Panc1 (cell line): Measurements from ENCODE around the gene CACNA2D4. TPM values are rescaled to one million over a fixed set of nuclear protein-coding genes. Genes with fewer than 3 reads are reported as not detected.

Experiments used
- ATAC-seq: fragments of 200-7000 bp; cut with Tn5 transposase; 2 replicates; pipeline ENCODE4 v1.9.1; 2020; ENCODE audit warnings: mild to moderate bottlenecking, moderate library complexity
- BruUV-seq: library from RNA; stranded (reverse); fragments of 400-500 nt; replicated peaks from 2 replicates; lab custom pipeline; 2021; lab: Mats Ljungman, UMichigan
- CTCF ChIA-PET: fragments of 300-600 bp; sonication (Branson Sonifier 250); formaldehyde crosslinking; loops from one replicate; lab custom pipeline; 2022; ENCODE audit warnings: antibody characterized with exemption; lab: Charles Lee
- POLR2A ChIA-PET: fragments of 300-600 bp; sonication (Branson Sonifier 250); formaldehyde crosslinking; loops from one replicate; lab custom pipeline; 2022; ENCODE audit warnings: antibody characterized with exemption; lab: Charles Lee
- DNase-seq: peaks from one replicate; pipeline ENCODE4 v3.0.0-alpha.2; 2010; ENCODE audit warnings: low read depth, low spot score
- H3K27ac ChIP-seq: 2 replicates; pipeline ENCODE4 v1.5.1; 2011; ENCODE audit warnings: mild to moderate bottlenecking, low read length, inconsistent platforms
- H3K27me3 ChIP-seq: fragments of 200-500 bp; sonication (Bioruptor generic); 2 replicates; pipeline ENCODE4 v1.6.0; 2014; ENCODE audit warnings: low read length, inconsistent platforms; ENCODE audit not compliant: control insufficient read depth, insufficient read depth
- H3K36me3 ChIP-seq: fragments of 200-500 bp; sonication (Bioruptor generic); 2 replicates; pipeline ENCODE4 v1.5.1; 2014; ENCODE audit warnings: inconsistent platforms, mild to moderate bottlenecking, low read length, moderate library complexity; ENCODE audit not compliant: control insufficient read depth, insufficient read depth
- H3K4me1 ChIP-seq: 2 replicates; pipeline ENCODE4 v1.5.1; 2011; ENCODE audit warnings: inconsistent platforms, mild to moderate bottlenecking, low read length, moderate library complexity; ENCODE audit not compliant: control insufficient read depth, insufficient read depth
- H3K4me3 ChIP-seq, 2 experiments: 2 replicates each; pipeline ENCODE4 v1.5.1; 2011 to 2012; ENCODE audit warnings: low read depth in 2 of 2, low read length in 2 of 2, mild to moderate bottlenecking in 2 of 2, inconsistent platforms in 1 of 2, moderate library complexity in 1 of 2
- H3K9me3 ChIP-seq: fragments of 200-500 bp; sonication (Bioruptor generic); 2 replicates; pipeline ENCODE4 v1.5.1; 2014; ENCODE audit warnings: low read depth, mild to moderate bottlenecking, inconsistent platforms, low read length, moderate library complexity; ENCODE audit not compliant: control insufficient read depth, insufficient read depth
- POLR2AphosphoS5 ChIP-seq: IDR thresholded peaks from 2 replicates; pipeline ENCODE4 v1.6.1; 2012; ENCODE audit warnings: mild to moderate bottlenecking, low read depth, low read length, moderate library complexity
- SIN3A ChIP-seq: IDR thresholded peaks from 2 replicates; pipeline ENCODE4 v1.6.1; 2012; ENCODE audit warnings: low read depth, mild to moderate bottlenecking, low read length, moderate library complexity, borderline replicate concordance; ENCODE audit not compliant: insufficient read depth
- TCF7L2 ChIP-seq: IDR thresholded peaks from 2 replicates; pipeline ENCODE4 v1.6.1; 2011; ENCODE audit warnings: mild to moderate bottlenecking, low read depth, low read length, inconsistent platforms
- in situ Hi-C: cut with HindIII; loops from 2 replicates; pipeline ENCODE4 v1.10.0; 2016; ENCODE audit warnings: low sequenced_read_pairs, low pct_unique_long_range_greater_than_20kb
- intact Hi-C: fragments of 100-400 bp; cut with micrococcal nuclease; formaldehyde crosslinking; loops from one replicate; pipeline ENCODE4 v1.10.0; 2022; ENCODE audit not compliant: unreplicated experiment
- total RNA-seq: library from RNA; stranded (reverse); gene quantifications from one replicate; pipeline ENCODE4 v1.2.1, GENCODE V29; 2021; ENCODE audit not compliant: unreplicated experiment
- TF ChIP-seq, protein P1 (sequence below): fragments of 450-650 bp; IDR thresholded peaks from 2 replicates; pipeline ENCODE4 v1.5.1; 2017; ENCODE audit warnings: mild to moderate bottlenecking
- TF ChIP-seq, protein P2 (sequence below), 2 experiments: IDR thresholded peaks; 2 replicates each; pipeline ENCODE4 v1.6.1; 2011 to 2012; ENCODE audit warnings: low read depth in 2 of 2, control low read depth in 1 of 2, low read length in 1 of 2, mild to moderate bottlenecking in 1 of 2, moderate library complexity in 1 of 2; ENCODE audit not compliant: insufficient read depth in 1 of 2

The CACNA2D4 gene
- total RNA-seq, 1 experiment from 2014 or later = 0.15 TPM

DNA sequence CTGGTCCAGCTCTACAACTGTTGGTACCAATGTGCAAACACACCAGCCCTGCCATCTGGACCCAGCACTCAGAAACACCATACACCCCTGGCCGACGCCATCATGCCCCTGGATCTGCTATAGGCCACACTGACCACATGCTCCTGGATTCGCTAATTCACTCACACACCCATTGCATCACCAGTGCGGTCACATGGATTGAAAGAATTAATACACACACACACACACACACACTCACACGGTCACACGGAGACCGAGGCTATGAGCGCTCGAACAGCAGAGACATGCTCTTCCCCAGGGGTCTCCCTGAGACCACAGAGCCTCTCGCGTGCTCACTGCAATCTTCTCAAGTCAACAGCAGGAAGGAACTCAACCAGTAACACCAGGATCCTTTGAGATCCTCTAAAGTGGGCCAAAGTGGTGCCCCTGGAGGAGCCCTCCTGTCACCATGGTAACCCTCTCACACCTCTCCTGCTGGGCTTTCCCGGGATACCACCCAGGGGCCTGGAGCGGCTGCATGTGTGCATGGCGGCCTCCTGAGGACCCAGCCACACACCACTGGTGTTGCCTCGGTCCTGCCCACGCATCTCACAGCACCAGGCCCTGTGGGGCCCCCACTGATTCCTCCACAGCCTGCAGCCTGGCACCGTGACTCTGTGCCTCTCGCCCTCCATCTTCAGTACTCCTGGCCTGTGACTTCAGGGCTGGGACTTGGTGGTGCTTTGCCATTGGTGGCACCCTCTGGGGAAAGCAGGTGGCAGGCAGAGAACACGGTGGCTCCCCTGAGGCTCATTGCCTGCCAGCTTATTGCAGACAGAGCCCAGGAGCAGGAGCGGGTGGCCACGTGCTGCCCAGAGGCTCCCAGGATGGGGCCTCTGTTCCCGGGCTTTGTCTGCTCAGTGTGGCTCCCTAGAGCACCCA lies 83.0 kb downstream of the CACNA2D4 start:
- TF ChIP-seq TCF7L2 (no peak), SIN3A (no peak), POLR2AphosphoS5 (no peak)
- TF ChIP-seq, protein P1, sequence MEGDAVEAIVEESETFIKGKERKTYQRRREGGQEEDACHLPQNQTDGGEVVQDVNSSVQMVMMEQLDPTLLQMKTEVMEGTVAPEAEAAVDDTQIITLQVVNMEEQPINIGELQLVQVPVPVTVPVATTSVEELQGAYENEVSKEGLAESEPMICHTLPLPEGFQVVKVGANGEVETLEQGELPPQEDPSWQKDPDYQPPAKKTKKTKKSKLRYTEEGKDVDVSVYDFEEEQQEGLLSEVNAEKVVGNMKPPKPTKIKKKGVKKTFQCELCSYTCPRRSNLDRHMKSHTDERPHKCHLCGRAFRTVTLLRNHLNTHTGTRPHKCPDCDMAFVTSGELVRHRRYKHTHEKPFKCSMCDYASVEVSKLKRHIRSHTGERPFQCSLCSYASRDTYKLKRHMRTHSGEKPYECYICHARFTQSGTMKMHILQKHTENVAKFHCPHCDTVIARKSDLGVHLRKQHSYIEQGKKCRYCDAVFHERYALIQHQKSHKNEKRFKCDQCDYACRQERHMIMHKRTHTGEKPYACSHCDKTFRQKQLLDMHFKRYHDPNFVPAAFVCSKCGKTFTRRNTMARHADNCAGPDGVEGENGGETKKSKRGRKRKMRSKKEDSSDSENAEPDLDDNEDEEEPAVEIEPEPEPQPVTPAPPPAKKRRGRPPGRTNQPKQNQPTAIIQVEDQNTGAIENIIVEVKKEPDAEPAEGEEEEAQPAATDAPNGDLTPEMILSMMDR = no peak
- TF ChIP-seq, protein P2, sequence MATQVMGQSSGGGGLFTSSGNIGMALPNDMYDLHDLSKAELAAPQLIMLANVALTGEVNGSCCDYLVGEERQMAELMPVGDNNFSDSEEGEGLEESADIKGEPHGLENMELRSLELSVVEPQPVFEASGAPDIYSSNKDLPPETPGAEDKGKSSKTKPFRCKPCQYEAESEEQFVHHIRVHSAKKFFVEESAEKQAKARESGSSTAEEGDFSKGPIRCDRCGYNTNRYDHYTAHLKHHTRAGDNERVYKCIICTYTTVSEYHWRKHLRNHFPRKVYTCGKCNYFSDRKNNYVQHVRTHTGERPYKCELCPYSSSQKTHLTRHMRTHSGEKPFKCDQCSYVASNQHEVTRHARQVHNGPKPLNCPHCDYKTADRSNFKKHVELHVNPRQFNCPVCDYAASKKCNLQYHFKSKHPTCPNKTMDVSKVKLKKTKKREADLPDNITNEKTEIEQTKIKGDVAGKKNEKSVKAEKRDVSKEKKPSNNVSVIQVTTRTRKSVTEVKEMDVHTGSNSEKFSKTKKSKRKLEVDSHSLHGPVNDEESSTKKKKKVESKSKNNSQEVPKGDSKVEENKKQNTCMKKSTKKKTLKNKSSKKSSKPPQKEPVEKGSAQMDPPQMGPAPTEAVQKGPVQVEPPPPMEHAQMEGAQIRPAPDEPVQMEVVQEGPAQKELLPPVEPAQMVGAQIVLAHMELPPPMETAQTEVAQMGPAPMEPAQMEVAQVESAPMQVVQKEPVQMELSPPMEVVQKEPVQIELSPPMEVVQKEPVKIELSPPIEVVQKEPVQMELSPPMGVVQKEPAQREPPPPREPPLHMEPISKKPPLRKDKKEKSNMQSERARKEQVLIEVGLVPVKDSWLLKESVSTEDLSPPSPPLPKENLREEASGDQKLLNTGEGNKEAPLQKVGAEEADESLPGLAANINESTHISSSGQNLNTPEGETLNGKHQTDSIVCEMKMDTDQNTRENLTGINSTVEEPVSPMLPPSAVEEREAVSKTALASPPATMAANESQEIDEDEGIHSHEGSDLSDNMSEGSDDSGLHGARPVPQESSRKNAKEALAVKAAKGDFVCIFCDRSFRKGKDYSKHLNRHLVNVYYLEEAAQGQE (IDR thresholded peaks at IDR 0.05; ENCODE audit: insufficient read depth in 1 of 2, low read depth in 2 of 2, low read length in 1 of 2) = no peak

DNA sequence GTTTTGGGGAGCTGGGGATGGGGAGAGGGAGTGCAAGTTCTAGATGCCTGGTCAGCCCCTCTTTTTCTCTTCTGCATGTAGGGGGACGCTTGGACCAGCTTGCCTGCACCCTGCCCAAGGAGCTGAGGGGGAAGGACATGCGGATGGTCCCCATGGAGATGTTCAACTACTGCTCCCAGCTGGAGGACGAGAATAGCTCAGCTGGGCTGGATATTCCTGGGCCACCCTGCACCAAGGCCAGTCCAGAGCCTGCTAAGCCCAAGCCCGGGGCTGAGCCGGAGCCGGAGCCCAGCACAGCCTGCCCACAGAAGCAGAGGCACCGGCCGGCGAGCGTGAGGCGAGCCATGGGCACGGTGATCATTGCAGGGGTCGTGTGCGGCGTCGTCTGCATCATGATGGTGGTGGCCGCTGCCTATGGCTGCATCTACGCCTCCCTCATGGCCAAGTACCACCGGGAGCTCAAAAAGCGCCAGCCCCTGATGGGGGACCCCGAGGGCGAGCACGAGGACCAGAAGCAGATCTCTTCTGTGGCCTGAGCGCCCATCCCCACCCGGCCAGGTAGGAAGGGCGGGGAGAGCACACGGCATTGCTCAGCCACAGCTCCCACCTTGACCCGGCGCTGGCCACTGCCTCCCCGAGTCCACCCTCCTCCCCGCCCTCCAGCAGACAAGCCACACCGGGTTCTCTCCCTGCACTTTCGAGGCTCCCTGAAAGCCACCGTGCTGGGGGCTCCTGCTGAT lies 84.1 kb downstream of the CACNA2D4 start:
- no peak for TF ChIP-seq SIN3A
- no peak for TF ChIP-seq POLR2AphosphoS5
- no peak for TF ChIP-seq TCF7L2
- TF ChIP-seq, protein P2 (IDR thresholded peaks at IDR 0.05; ENCODE audit: insufficient read depth in 1 of 2, low read depth in 2 of 2, low read length in 1 of 2) = no peak
- TF ChIP-seq, protein P1 = no peak
- ATAC-seq (no peak), DNase-seq (no peak)
- intact Hi-C loops (no loop called here), in situ Hi-C loops (no loop called here)
- Histone ChIP-seq H3K4me1 (peaks cover 4% of the 10 kb centered on the region; the same call in 1 of the 2 replicates), H3K27ac (no peak overlapping the region), H3K9me3 (no peaks in the 10 kb centered on the region), H3K4me3 (no peak overlapping the region), H3K27me3 (no peaks in the 10 kb centered on the region), H3K36me3 (no peaks in the 10 kb centered on the region)
- no TSS peak for BruUV-seq
- POLR2A ChIA-PET = no interaction called here
- CTCF ChIA-PET = no interaction called here

More for the DNA sequence above, 83.0 kb downstream of the CACNA2D4 start:
- H3K4me3 ChIP-seq = no peak overlapping the region
- BruUV-seq = no TSS peak
- POLR2A ChIA-PET = no interaction called here
- intact Hi-C loops (no loop called here), in situ Hi-C loops (no loop called here)
- DNase-seq (no peak), ATAC-seq (no peak)
- no peaks in the 10 kb centered on the region for H3K9me3 ChIP-seq
- CTCF ChIA-PET = interaction anchor here (0.6 to 1.2 kb wide), 2 partner anchors 15 to 104 kb away, joined by 3 to 4 read pairs; no protein-coding TSS in a partner anchor
- H3K27ac ChIP-seq = no peak overlapping the region
- no peaks in the 10 kb centered on the region for H3K27me3 ChIP-seq
- peaks cover 4% of the 10 kb centered on the region; the same call in 1 of the 2 replicates for H3K4me1 ChIP-seq
- no peaks in the 10 kb centered on the region for H3K36me3 ChIP-seq
